ENCODE results near the gene KRT37.

Gene KRT37

GRCh38 chr17:41417576-41418015, 6.8 kb downstream of the KRT37 start:
- Histone ChIP-seq H3K27me3 (ENCODE audit: insufficient read depth, low read length) (no peaks in the 10 kb centered on the region), H3K27ac (ENCODE audit: low read length) (no peak overlapping the region), H3K4me1 (ENCODE audit: insufficient read depth, low read length) (0 out of 2 replicates have a peak, but pooled peaks cover 4% of the 10 kb centered on the region), H3K36me3 (ENCODE audit: insufficient read depth, low read depth, low read length) (no peaks in the 10 kb centered on the region), H3K9ac (ENCODE audit: low read depth, low read length) (no peak overlapping the region), H3K4me3 (ENCODE audit: low read length) (no peak overlapping the region), H3K9me3 (ENCODE audit: insufficient read depth, low read depth, low read length) (no peaks in the 10 kb centered on the region)

DNA sequence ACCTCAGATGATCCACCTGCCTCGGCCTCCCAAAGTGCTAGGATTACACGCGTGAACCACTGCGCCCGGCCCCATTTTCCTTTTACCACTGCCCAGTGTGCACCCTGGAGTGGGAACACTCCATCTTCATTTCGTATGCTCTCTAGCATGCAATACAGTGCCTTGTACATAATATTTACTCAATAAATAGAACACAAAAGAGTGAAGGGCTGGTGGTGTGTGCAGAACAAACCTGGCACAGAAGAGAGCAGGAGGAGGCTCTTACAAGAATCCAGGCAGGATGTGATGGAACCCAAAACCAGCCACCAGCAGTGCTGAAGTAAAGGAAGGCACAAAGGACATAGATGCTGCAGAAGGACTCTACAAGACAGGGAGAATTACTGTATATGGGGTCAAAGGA, 7.3 kb downstream of the KRT37 start:
- Histone ChIP-seq H3K9me3 (ENCODE audit: insufficient read depth, low read depth, low read length) (no peaks in the 10 kb centered on the region), H3K4me3 (ENCODE audit: low read length) (no peak overlapping the region), H3K9ac (ENCODE audit: low read depth, low read length) (no peak overlapping the region), H3K4me1 (ENCODE audit: insufficient read depth, low read length) (peaks cover 5% of the 10 kb centered on the region; the same call in 1 of the 2 replicates), H3K27me3 (ENCODE audit: insufficient read depth, low read length) (no peaks in the 10 kb centered on the region), H3K36me3 (ENCODE audit: insufficient read depth, low read depth, low read length) (no peaks in the 10 kb centered on the region), H3K27ac (ENCODE audit: low read length) (no peak overlapping the region)

DNA sequence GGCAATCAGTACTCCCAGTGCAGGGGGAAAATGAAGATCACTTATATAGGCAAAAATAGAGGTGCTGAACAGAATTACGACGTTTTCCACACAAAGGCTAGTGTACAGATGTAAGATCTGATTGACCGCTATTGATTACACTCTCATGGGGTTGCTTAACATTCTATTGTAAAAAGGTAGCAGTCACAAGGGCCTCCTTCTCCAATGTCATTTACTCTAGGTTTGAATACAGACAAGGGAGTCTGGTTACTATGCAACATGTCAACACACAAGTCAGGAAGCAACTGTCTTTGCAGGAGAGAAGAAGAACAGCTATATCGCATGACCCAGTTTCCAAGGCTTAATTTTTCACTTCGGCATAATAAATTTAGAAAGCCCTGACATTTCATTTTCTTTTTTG, 7.9 kb downstream of the KRT37 start:
- Histone ChIP-seq H3K27ac (ENCODE audit: low read length) (no peak overlapping the region), H3K4me3 (ENCODE audit: low read length) (no peak overlapping the region), H3K9ac (ENCODE audit: low read depth, low read length) (no peak overlapping the region), H3K27me3 (ENCODE audit: insufficient read depth, low read length) (no peaks in the 10 kb centered on the region), H3K9me3 (ENCODE audit: insufficient read depth, low read depth, low read length) (no peaks in the 10 kb centered on the region), H3K4me1 (ENCODE audit: insufficient read depth, low read length) (peaks cover 7% of the 10 kb centered on the region; the same call in 1 of the 2 replicates), H3K36me3 (ENCODE audit: insufficient read depth, low read depth, low read length) (no peaks in the 10 kb centered on the region)

- H3K4me1 ChIP-seq (ENCODE audit: insufficient read depth, low read length): peaks cover 7% of the 10 kb centered on the region; the same call in 1 of the 2 replicates
- no peaks in the 10 kb centered on the region for H3K27me3 ChIP-seq (ENCODE audit: insufficient read depth, low read length)
- H3K9ac ChIP-seq (ENCODE audit: low read depth, low read length): no peak overlapping the region
- no peaks in the 10 kb centered on the region for H3K9me3 ChIP-seq (ENCODE audit: insufficient read depth, low read depth, low read length)
- no peaks in the 10 kb centered on the region for H3K36me3 ChIP-seq (ENCODE audit: insufficient read depth, low read depth, low read length)
- no peak overlapping the region for H3K27ac ChIP-seq (ENCODE audit: low read length)
- H3K4me3 ChIP-seq (ENCODE audit: low read length): no peak overlapping the region
Measured at GRCh38 chr17:41415833-41416335, 8.5 kb downstream of the KRT37 start.

DNA sequence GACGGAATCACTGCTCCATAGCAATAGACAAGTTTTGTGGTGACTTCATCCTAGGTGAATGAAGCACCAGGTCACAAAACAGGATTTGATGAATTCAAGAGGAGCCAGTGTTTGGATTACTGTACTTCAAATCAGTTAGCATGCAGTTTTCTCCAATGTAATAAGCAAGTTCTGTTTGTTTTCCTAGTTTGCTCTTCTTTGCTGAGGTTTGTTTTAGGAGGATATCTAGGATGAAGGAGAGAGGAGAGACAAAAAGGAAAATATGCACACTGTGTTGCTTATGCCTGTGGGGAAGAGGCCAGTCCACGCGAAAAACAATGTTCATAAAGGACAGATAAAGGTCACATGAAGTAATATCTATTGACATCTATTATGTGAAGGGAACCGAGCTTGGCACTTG, 9.0 kb downstream of the KRT37 start:
- H3K4me3 ChIP-seq (ENCODE audit: low read length): no peak overlapping the region
- H3K9ac ChIP-seq (ENCODE audit: low read depth, low read length): no peak overlapping the region
- H3K4me1 ChIP-seq (ENCODE audit: insufficient read depth, low read length): peaks cover 7% of the 10 kb centered on the region; the same call in 1 of the 2 replicates
- H3K36me3 ChIP-seq (ENCODE audit: insufficient read depth, low read depth, low read length): no peaks in the 10 kb centered on the region
- no peak overlapping the region for H3K27ac ChIP-seq (ENCODE audit: low read length)
- H3K9me3 ChIP-seq (ENCODE audit: insufficient read depth, low read depth, low read length): no peaks in the 10 kb centered on the region
- no peaks in the 10 kb centered on the region for H3K27me3 ChIP-seq (ENCODE audit: insufficient read depth, low read length)

DNA sequence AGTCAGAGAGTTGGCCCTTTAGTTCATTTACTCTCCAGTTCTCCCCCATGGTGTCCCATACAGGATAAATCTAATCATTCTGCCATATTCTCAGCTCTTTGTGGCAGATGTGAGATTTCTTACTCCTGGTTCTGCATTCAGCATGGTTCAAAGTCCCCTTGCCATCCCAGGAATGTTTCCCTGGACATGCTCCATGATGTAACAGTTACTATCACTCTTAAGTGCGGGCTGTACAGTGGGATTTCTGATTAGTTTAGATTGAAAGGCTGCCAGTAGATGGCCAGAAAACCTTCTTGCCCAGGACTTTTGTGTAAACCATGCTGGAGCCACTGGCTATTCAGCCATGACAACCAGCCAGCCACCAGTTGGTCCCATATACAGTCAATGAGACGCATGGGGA, 10.4 kb downstream of the KRT37 start:
- no peaks in the 10 kb centered on the region for H3K27me3 ChIP-seq (ENCODE audit: insufficient read depth, low read length)
- peaks cover 7% of the 10 kb centered on the region; the same call in 1 of the 2 replicates for H3K4me1 ChIP-seq (ENCODE audit: insufficient read depth, low read length)
- no peak overlapping the region for H3K9ac ChIP-seq (ENCODE audit: low read depth, low read length)
- H3K4me3 ChIP-seq (ENCODE audit: low read length): no peak overlapping the region
- no peaks in the 10 kb centered on the region for H3K36me3 ChIP-seq (ENCODE audit: insufficient read depth, low read depth, low read length)
- H3K27ac ChIP-seq (ENCODE audit: low read length): no peak overlapping the region
- H3K9me3 ChIP-seq (ENCODE audit: insufficient read depth, low read depth, low read length): no peaks in the 10 kb centered on the region

GRCh38 chr17:41413353-41413957, 10.9 kb downstream of the KRT37 start:
- no peak overlapping the region for H3K9ac ChIP-seq (ENCODE audit: low read depth, low read length)
- no peak overlapping the region for H3K27ac ChIP-seq (ENCODE audit: low read length)
- no peaks in the 10 kb centered on the region for H3K36me3 ChIP-seq (ENCODE audit: insufficient read depth, low read depth, low read length)
- no peaks in the 10 kb centered on the region for H3K9me3 ChIP-seq (ENCODE audit: insufficient read depth, low read depth, low read length)
- H3K27me3 ChIP-seq (ENCODE audit: insufficient read depth, low read length): no peaks in the 10 kb centered on the region
- H3K4me1 ChIP-seq (ENCODE audit: insufficient read depth, low read length): peaks cover 7% of the 10 kb centered on the region; the same call in 1 of the 2 replicates
- 0 out of 2 replicates have a peak overlapping the region, but pooled peaks have one; percentile 3 for H3K4me3 ChIP-seq (ENCODE audit: low read length)

DNA sequence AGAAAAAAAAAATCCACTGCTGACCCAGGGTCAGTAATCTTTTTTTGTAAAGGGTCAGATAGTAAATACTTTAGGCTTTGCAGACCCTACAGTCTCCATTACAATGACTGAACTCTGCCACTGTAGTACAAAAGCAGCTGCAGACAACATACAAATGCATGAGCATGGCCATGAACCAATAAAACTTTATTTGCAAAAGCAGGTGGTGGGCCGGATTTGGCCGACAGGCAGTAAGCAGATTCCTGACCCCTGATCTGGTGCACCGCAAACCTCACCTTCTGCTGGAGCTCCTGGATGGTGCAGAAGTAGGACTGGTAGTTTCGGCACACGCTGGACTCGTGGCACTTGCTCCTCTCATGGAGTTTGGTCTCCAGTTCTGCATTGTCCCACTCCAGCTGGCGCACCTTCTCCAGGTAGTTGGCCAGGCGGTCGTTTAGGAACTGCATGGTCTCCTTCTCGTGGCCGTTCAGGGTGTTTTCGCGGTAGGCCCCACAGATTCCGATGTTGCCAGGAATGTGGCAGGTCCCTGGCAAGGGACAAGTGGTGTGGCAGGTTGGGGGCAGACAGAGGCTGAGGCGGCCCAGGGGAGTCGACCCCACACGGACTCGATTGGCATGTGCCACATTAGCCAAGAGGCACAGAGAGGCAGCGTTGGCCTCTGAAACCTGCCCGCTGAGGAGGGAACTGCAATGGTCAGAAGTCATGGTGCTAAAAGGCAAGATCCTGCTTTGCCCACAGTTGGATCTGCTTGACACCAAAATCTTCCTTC, 13.1 kb downstream of the KRT37 start:
- Histone ChIP-seq H3K9me3 (ENCODE audit: insufficient read depth, low read depth, low read length) (no peaks in the 10 kb centered on the region), H3K36me3 (ENCODE audit: insufficient read depth, low read depth, low read length) (no peaks in the 10 kb centered on the region), H3K27ac (ENCODE audit: low read length) (no peak overlapping the region), H3K4me3 (ENCODE audit: low read length) (no peak overlapping the region), H3K9ac (ENCODE audit: low read depth, low read length) (no peak overlapping the region), H3K27me3 (ENCODE audit: insufficient read depth, low read length) (no peaks in the 10 kb centered on the region), H3K4me1 (ENCODE audit: insufficient read depth, low read length) (peaks cover 7% of the 10 kb centered on the region; the same call in 1 of the 2 replicates)

DNA sequence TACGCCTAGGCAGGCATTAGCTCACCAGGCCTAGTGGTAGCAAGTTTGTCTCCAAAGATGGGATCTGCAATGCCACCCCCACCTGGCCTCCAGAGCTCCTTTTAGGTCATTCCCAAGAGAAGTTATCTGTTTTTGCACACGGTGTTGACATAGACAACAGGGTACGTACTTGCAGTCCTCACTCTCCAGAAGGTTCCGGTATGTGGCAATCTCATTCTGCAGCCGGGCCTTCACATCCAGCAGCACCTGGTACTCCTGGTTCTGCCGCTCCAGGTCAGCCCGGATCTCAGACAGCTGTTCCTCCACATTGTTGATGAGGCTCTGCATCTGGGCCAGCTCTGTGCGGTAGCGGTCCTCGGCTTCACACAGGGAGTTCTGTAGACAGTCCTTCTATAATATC, 17.2 kb downstream of the KRT37 start:
- Histone ChIP-seq H3K27me3 (ENCODE audit: insufficient read depth, low read length) (no peaks in the 10 kb centered on the region), H3K9me3 (ENCODE audit: insufficient read depth, low read depth, low read length) (no peaks in the 10 kb centered on the region), H3K27ac (ENCODE audit: low read length) (no peak overlapping the region), H3K4me3 (ENCODE audit: low read length) (no peak overlapping the region), H3K9ac (ENCODE audit: low read depth, low read length) (no peak overlapping the region), H3K4me1 (ENCODE audit: insufficient read depth, low read length) (peaks cover 3% of the 10 kb centered on the region; the same call in 1 of the 2 replicates), H3K36me3 (ENCODE audit: insufficient read depth, low read depth, low read length) (no peaks in the 10 kb centered on the region)

GRCh38 chr17:41406205-41406604, 18.2 kb downstream of the KRT37 start:
- no peak overlapping the region for H3K27ac ChIP-seq (ENCODE audit: low read length)
- H3K9me3 ChIP-seq (ENCODE audit: insufficient read depth, low read depth, low read length): no peaks in the 10 kb centered on the region
- H3K4me1 ChIP-seq (ENCODE audit: insufficient read depth, low read length): no peaks in the 10 kb centered on the region
- H3K4me3 ChIP-seq (ENCODE audit: low read length): no peak overlapping the region
- H3K9ac ChIP-seq (ENCODE audit: low read depth, low read length): no peak overlapping the region
- no peaks in the 10 kb centered on the region for H3K36me3 ChIP-seq (ENCODE audit: insufficient read depth, low read depth, low read length)
- H3K27me3 ChIP-seq (ENCODE audit: insufficient read depth, low read length): no peaks in the 10 kb centered on the region

DNA sequence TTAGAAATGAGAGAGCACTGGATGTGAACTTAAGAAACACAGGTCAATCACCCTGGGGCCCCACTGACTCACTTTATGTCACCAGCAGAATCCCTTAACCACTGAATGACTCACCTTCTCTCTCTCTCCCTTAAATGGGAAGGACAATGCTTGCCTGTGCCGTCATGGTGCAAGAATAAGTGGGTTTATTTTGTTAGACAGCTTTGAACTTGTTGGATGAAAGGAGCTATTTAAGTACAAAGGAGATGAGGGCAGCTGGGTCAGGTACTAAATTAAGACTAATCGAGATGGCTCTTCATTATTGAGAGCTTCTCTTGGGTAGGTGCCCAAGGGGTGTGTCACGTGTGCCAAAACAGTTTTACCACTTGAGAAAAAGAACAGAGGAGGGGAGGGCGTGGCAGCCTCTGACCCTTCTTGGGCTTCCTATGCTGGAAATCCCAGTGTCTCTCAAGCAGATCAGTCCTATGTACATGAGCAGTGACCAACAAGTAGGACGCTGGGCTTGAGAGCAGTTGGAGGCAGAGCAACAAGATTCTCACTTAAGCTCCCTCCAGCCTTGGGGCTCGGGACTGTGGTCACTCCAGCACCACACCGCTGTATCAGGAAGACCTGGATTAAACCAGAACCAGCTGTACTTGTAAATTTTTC, 20.2 kb downstream of the KRT37 start:
- Histone ChIP-seq H3K36me3 (ENCODE audit: insufficient read depth, low read depth, low read length) (no peaks in the 10 kb centered on the region), H3K4me1 (ENCODE audit: insufficient read depth, low read length) (no peaks in the 10 kb centered on the region), H3K27ac (ENCODE audit: low read length) (no peak overlapping the region), H3K27me3 (ENCODE audit: insufficient read depth, low read length) (no peaks in the 10 kb centered on the region), H3K4me3 (ENCODE audit: low read length) (no peak overlapping the region), H3K9me3 (ENCODE audit: insufficient read depth, low read depth, low read length) (no peaks in the 10 kb centered on the region), H3K9ac (ENCODE audit: low read depth, low read length) (no peak overlapping the region)

All from iPS-20b (cell line).